ENCODE results near the gene GBP2.

DNA sequence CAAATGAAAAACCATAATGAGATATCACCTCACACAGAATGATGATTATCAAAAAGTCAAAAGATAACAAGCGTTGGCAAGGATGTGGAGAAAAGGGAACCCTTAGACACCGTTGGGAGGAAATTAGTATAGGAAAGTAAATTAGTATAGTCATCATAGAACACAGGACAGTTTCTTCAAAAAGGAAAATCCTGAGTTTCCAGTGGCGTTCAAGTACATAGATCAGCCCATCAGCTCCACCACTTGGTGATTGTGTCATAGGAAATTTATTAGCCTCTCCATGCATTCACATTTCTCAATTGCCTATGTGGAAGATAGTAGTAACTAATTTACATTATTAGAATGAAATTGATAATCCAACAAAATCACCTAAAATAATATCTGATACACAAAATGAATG is 20.8 kb upstream of the GBP2 start:
- TF ChIP-seq POLR2A (IDR thresholded peaks at IDR 0.05) (no peak), POLR2AphosphoS5 (IDR thresholded peaks at IDR 0.05; ENCODE audit: insufficient read depth in 1 of 2, low read depth in 1 of 2) (no peak)
- TF ChIP-seq, protein P1, sequence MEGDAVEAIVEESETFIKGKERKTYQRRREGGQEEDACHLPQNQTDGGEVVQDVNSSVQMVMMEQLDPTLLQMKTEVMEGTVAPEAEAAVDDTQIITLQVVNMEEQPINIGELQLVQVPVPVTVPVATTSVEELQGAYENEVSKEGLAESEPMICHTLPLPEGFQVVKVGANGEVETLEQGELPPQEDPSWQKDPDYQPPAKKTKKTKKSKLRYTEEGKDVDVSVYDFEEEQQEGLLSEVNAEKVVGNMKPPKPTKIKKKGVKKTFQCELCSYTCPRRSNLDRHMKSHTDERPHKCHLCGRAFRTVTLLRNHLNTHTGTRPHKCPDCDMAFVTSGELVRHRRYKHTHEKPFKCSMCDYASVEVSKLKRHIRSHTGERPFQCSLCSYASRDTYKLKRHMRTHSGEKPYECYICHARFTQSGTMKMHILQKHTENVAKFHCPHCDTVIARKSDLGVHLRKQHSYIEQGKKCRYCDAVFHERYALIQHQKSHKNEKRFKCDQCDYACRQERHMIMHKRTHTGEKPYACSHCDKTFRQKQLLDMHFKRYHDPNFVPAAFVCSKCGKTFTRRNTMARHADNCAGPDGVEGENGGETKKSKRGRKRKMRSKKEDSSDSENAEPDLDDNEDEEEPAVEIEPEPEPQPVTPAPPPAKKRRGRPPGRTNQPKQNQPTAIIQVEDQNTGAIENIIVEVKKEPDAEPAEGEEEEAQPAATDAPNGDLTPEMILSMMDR (IDR thresholded peaks at IDR 0.05), result no peak

Data from vagina (tissue), 2 donors.